GM12878 (cell line): ENCODE results near the gene ERMARD. TPM values are rescaled to one million over a fixed set of nuclear protein-coding genes. Genes with fewer than 3 reads are reported as not detected.

Experiments
- ATAC-seq: fragments of 200-7000 bp; cut with Tn5 transposase; 3 replicates; pipeline ENCODE4 v1.9.1; 2020; ENCODE audit warnings: mild to moderate bottlenecking, moderate library complexity
- BruUV-seq: library from RNA; stranded (reverse); fragments of 400-500 nt; replicated peaks from 2 replicates; lab custom pipeline; 2021; lab: Mats Ljungman, UMichigan
- CTCF ChIA-PET: fragments of 300-600 bp; sonication (Branson Sonifier 250); formaldehyde crosslinking; extraction: SDS; loops from one replicate; lab custom pipeline; 2021; ENCODE audit warnings: inconsistent platforms; lab: Yijun Ruan, JAX
- POLR2A ChIA-PET: fragments of 350-600 bp; formaldehyde crosslinking; extraction: SDS; loops from one replicate; lab custom pipeline; 2021; ENCODE audit warnings: inconsistent platforms; lab: Charles Lee
- RAD21 ChIA-PET: fragments of 300-600 bp; sonication (Branson Sonifier 250); formaldehyde crosslinking; loops from one replicate; lab custom pipeline; 2023; ENCODE audit warnings: antibody characterized with exemption; ENCODE audit not compliant: unreplicated experiment; lab: Charles Lee
- SMC1A ChIA-PET: fragments of 300-600 bp; sonication (Branson Sonifier 250); formaldehyde crosslinking; loops from one replicate; lab custom pipeline; 2023; ENCODE audit not compliant: unreplicated experiment, uncharacterized antibody; lab: Charles Lee
- DNase-seq: peaks from one replicate; pipeline ENCODE4 v3.0.0-alpha.2; 2011; ENCODE audit warnings: low read depth, low spot score
- FAIRE-seq: peaks from 3 replicates; lab custom pipeline; 2011; peaks lifted over from hg19 to GRCh38; lab: Jason Lieb, UNC
- H2AFZ ChIP-seq: 2 replicates; pipeline ENCODE4 v1.6.0; 2011; ENCODE audit warnings: low read depth, low read length, control low read depth; ENCODE audit not compliant: control insufficient read depth
- H3K27ac ChIP-seq: 2 replicates; pipeline ENCODE4 v1.5.1; 2011; ENCODE audit warnings: control low read depth; ENCODE audit not compliant: control insufficient read depth, insufficient read depth
- H3K27me3 ChIP-seq, 2 experiments: replicated peaks in 1 of 2; 2 replicates each; pipeline versions ENCODE4 v1.6.0 to v1.6.1; 2011; ENCODE audit warnings: low read length in 1 of 2; ENCODE audit not compliant: control insufficient read depth in 2 of 2, insufficient read depth in 2 of 2
- H3K36me3 ChIP-seq, 2 experiments: 2 replicates each; pipeline ENCODE4 v1.5.1; 2011; ENCODE audit warnings: low read length in 1 of 2; ENCODE audit not compliant: control insufficient read depth in 2 of 2, insufficient read depth in 2 of 2
- H3K4me1 ChIP-seq: 2 replicates; pipeline ENCODE4 v1.6.1; 2011; ENCODE audit warnings: mild to moderate bottlenecking, low read length, moderate library complexity, mixed read lengths; ENCODE audit not compliant: control insufficient read depth, insufficient read depth
- H3K4me2 ChIP-seq: 2 replicates; pipeline ENCODE4 v1.6.0; 2011; ENCODE audit warnings: control low read depth; ENCODE audit not compliant: control insufficient read depth, insufficient read depth
- H3K4me3 ChIP-seq: fragments of 200-600 bp; sonication (generic); 2 replicates; pipeline ENCODE4 v1.5.1; 2016
- H3K79me2 ChIP-seq: 2 replicates; pipeline ENCODE4 v1.6.0; 2011; ENCODE audit warnings: low read length; ENCODE audit not compliant: control insufficient read depth, insufficient read depth
- H3K9ac ChIP-seq: 2 replicates; pipeline ENCODE4 v1.8.0; 2011; ENCODE audit warnings: low read length, control low read depth, mixed read lengths; ENCODE audit not compliant: control insufficient read depth, insufficient read depth
- H3K9me3 ChIP-seq: replicated peaks from 3 replicates; pipeline ENCODE4 v1.5.1; 2011; ENCODE audit warnings: mild to moderate bottlenecking, low read length; ENCODE audit not compliant: control insufficient read depth, insufficient read depth
- H4K20me1 ChIP-seq: 2 replicates; pipeline ENCODE4 v1.6.0; 2011; ENCODE audit not compliant: control insufficient read depth, insufficient read depth
- BCL3 ChIP-seq: IDR thresholded peaks from 2 replicates; pipeline ENCODE4 v1.6.1; 2011; ENCODE audit warnings: borderline replicate concordance, low read depth, mild to moderate bottlenecking, moderate library complexity, low read length; ENCODE audit not compliant: insufficient read depth, poor library complexity, severe bottlenecking
- CHD2 ChIP-seq: IDR thresholded peaks from 2 replicates; pipeline ENCODE4 v1.6.1; 2011; ENCODE audit warnings: low read depth, low read length, improper control_type of control experiment, borderline replicate concordance
- FOS ChIP-seq: IDR thresholded peaks from 3 replicates; pipeline ENCODE4 v1.6.1; 2011; ENCODE audit warnings: borderline replicate concordance; ENCODE audit not compliant: insufficient read length; ENCODE audit errors: extremely low read depth
- HDGF ChIP-seq: fragments of 450-650 bp; IDR thresholded peaks from 2 replicates; pipeline ENCODE4 v1.6.1; 2016; ENCODE audit warnings: antibody characterized with exemption
- MEF2A ChIP-seq: IDR thresholded peaks from 2 replicates; pipeline ENCODE4 v1.6.1; 2011; ENCODE audit warnings: low read depth, mild to moderate bottlenecking, low read length, moderate library complexity; ENCODE audit not compliant: insufficient read depth
- MTA3 ChIP-seq: IDR thresholded peaks from 2 replicates; pipeline ENCODE4 v1.6.1; 2012; ENCODE audit warnings: low read length, inconsistent platforms, borderline replicate concordance
- NFXL1 ChIP-seq: fragments of 450-650 bp; IDR thresholded peaks from 2 replicates; pipeline ENCODE4 v1.6.1; 2017; ENCODE audit warnings: antibody characterized with exemption, mild to moderate bottlenecking, borderline replicate concordance
- RAD21 ChIP-seq: IDR thresholded peaks from 2 replicates; pipeline ENCODE4 v1.6.1; 2011; ENCODE audit warnings: mild to moderate bottlenecking, low read depth, low read length, moderate library complexity; ENCODE audit not compliant: insufficient read depth
- ZBTB40 ChIP-seq: fragments of 450-650 bp; IDR thresholded peaks from 2 replicates; pipeline ENCODE4 v1.6.1; 2016; ENCODE audit warnings: mild to moderate bottlenecking, moderate library complexity, borderline replicate concordance
- ZNF622 ChIP-seq: fragments of 450-650 bp; IDR thresholded peaks from 2 replicates; pipeline ENCODE4 v1.6.1; 2017; ENCODE audit warnings: mild to moderate bottlenecking, inconsistent platforms
- WGBS: methylation state at CpG from one replicate; pipeline ENCODE4 v1.1.6; 2016; ENCODE audit warnings: low lambda C conversion rate; ENCODE audit not compliant: insufficient replicate concordance, insufficient coverage; ENCODE audit errors: missing lambda C conversion rate; 5-methylcytosine and 5-hydroxymethylcytosine counted together
- in situ Hi-C: fragments of 300-500 bp; cut with MboI; formaldehyde crosslinking; loops from 9 replicates; pipeline ENCODE4 v1.14.3; 2018; ENCODE audit warnings: mixed read lengths
- intact Hi-C: fragments of 100-400 bp; cut with micrococcal nuclease; formaldehyde crosslinking; loops from one replicate; pipeline ENCODE4 v1.14.2; 2022; ENCODE audit not compliant: unreplicated experiment
- polyA plus RNA-seq, 11 experiments: library from polyadenylated mRNA; depleted of rRNA in 4 of 11; unstranded in 6 of 11; stranded (reverse) in 5 of 11; fragments of >200 nt; fragmentation: Nextera tagmentation in 4 of 11; fragmentation: Illumina TruSeq in 1 of 11; extraction: Ambion mirVana in 4 of 11; extraction: Trizol in 1 of 11; gene quantifications; 1 replicate in 1 of 11; 2 replicates in 10 of 11; pipeline versions ENCODE4 v1.2.1 to v1.2.3, GENCODE V29; 2011 to 2016; ENCODE audit warnings: inconsistent platforms in 2 of 11, missing spikeins in 2 of 11, low read depth in 1 of 11
- total RNA-seq, 4 experiments: library from RNA; depleted of rRNA in 3 of 4; stranded (reverse); fragments of >200 nt in 3 of 4; fragmentation: Illumina TruSeq in 1 of 4; extraction: Trizol in 1 of 4; gene quantifications; 2 replicates each; pipeline versions ENCODE4 v1.2.1 to v1.2.3, GENCODE V29; 2013 to 2021

ERMARD gene
- total and polyA plus RNA-seq, 10 of the 15 experiments (the other 5 are each of a cell fraction or from before 2014, with no cell fraction given) = 24.4 to 63.3 (median 34.1) TPM

- H3K27me3 ChIP-seq = no peaks in the 10 kb centered on the region
- ChIA-PET SMC1A (no interaction called here), CTCF (no interaction called here), POLR2A (no interaction called here), RAD21 (no interaction called here)
- H3K79me2 ChIP-seq = no peaks in the 10 kb centered on the region
- H3K27ac ChIP-seq = no peak overlapping the region
- H3K4me1 ChIP-seq = no peaks in the 10 kb centered on the region
- no peak overlapping the region for H3K9ac ChIP-seq
- no peak overlapping the region for H3K4me2 ChIP-seq
- intact Hi-C loops = no loop called here
- ATAC-seq (no peak), FAIRE-seq (no peak), DNase-seq (no peak)
- WGBS = 92% methylated on average over 12 of the region's 12 CpGs
- no TSS peak for BruUV-seq
- H4K20me1 ChIP-seq = no peaks in the 10 kb centered on the region
- no peak overlapping the region for H2AFZ ChIP-seq
- in situ Hi-C loops = no loop called here
- peaks cover 6 to 15% of the 10 kb centered on the region in 2 experiments for H3K36me3 ChIP-seq
- TF ChIP-seq HDGF (no peak), FOS (no peak), MTA3 (no peak)
- H3K9me3 ChIP-seq = no peaks in the 10 kb centered on the region; the same call in 2 of the 3 replicates
- H3K4me3 ChIP-seq = no peak overlapping the region
Measured at GRCh38 chr6:169778646-169779045, 27.2 kb downstream of the ERMARD start.

GRCh38 chr6:169779092-169779815 lies 27.8 kb downstream of the ERMARD start:
- POLR2A ChIA-PET = no interaction called here
- RAD21 ChIA-PET = no interaction called here
- in situ Hi-C loops (no loop called here), intact Hi-C loops (no loop called here)
- Histone ChIP-seq H3K36me3 (peaks cover 6 to 15% of the 10 kb centered on the region in 2 experiments), H3K4me2 (no peak overlapping the region), H3K9me3 (no peaks in the 10 kb centered on the region; the same call in 2 of the 3 replicates), H3K9ac (no peak overlapping the region), H3K27me3 (no peaks in the 10 kb centered on the region), H4K20me1 (no peaks in the 10 kb centered on the region), H2AFZ (no peak overlapping the region), H3K4me1 (no peaks in the 10 kb centered on the region), H3K27ac (no peak overlapping the region), H3K4me3 (no peak overlapping the region), H3K79me2 (no peaks in the 10 kb centered on the region)
- ATAC-seq = no peak
- CTCF ChIA-PET = interaction anchor here (1.8 kb wide), 1 partner anchor 11 kb away, joined by 8 read pairs; no protein-coding TSS in a partner anchor
- SMC1A ChIA-PET = no interaction called here
- 99% methylated on average over 8 of the region's 8 CpGs for WGBS
- no peak for FAIRE-seq
- no TSS peak for BruUV-seq
- no peak for DNase-seq
- TF ChIP-seq ZBTB40 = no peak
- TF ChIP-seq ZNF622 = no peak
- no peak for TF ChIP-seq RAD21
- TF ChIP-seq CHD2 = no peak
- TF ChIP-seq MEF2A = no peak
- TF ChIP-seq NFXL1 = no peak
- no peak for TF ChIP-seq BCL3
